GM12892 (cell line): ENCODE measurements around the gene TNRC6C.

Experiments
- DNase-seq: peaks from one replicate; pipeline ENCODE4 v3.0.0; 2011; ENCODE audit not compliant: insufficient read length
- FAIRE-seq: peaks from 2 replicates; lab custom pipeline; 2011; peaks lifted over from hg19 to GRCh38; lab: Jason Lieb, UNC
- POLR2A ChIP-seq: IDR thresholded peaks from 2 replicates; pipeline ENCODE4 v1.6.1; 2011; ENCODE audit warnings: low read depth, low read length, control low read depth
- POLR2AphosphoS5 ChIP-seq: IDR thresholded peaks from 2 replicates; pipeline ENCODE4 v1.6.1; 2011; ENCODE audit warnings: low read depth, low read length, control low read depth
- TAF1 ChIP-seq: IDR thresholded peaks from 2 replicates; pipeline ENCODE4 v1.6.1; 2011; ENCODE audit warnings: low read depth, mild to moderate bottlenecking, control low read depth, low read length, borderline replicate concordance

TNRC6C gene

GRCh38 chr17:78041386-78042179 is 83.1 kb downstream of the TNRC6C start:
- TF ChIP-seq POLR2A (no peak), TAF1 (no peak), POLR2AphosphoS5 (no peak)
- FAIRE-seq (no peak), DNase-seq (no peak)

- FAIRE-seq: no peak
- TF ChIP-seq TAF1 (no peak), POLR2AphosphoS5 (no peak), POLR2A (no peak)
- DNase-seq: no peak
Observed at GRCh38 chr17:78042542-78042941, 84.0 kb downstream of the TNRC6C start.

- no peak for FAIRE-seq
- no peak for DNase-seq
- TF ChIP-seq POLR2A (no peak), TAF1 (no peak), POLR2AphosphoS5 (no peak)
Observed at GRCh38 chr17:78043031-78043430, 84.5 kb downstream of the TNRC6C start.

GRCh38 chr17:78044280-78044835 is 85.9 kb downstream of the TNRC6C start:
- TF ChIP-seq POLR2AphosphoS5: no peak
- TF ChIP-seq TAF1: no peak
- TF ChIP-seq POLR2A: no peak
- no peak for DNase-seq
- no peak for FAIRE-seq

GRCh38 chr17:78045316-78045715 is 86.8 kb downstream of the TNRC6C start:
- FAIRE-seq (no peak), DNase-seq (no peak)
- no peak for TF ChIP-seq POLR2AphosphoS5
- no peak for TF ChIP-seq TAF1
- no peak for TF ChIP-seq POLR2A

- TF ChIP-seq POLR2A: no peak
- no peak for TF ChIP-seq TAF1
- TF ChIP-seq POLR2AphosphoS5: no peak
- FAIRE-seq (no peak), DNase-seq (no peak)
Observed at GRCh38 chr17:78046923-78047322, 88.4 kb downstream of the TNRC6C start.

- TF ChIP-seq POLR2A: no peak
- TF ChIP-seq TAF1: no peak
- no peak for TF ChIP-seq POLR2AphosphoS5
- DNase-seq (no peak), FAIRE-seq (no peak)
Observed at GRCh38 chr17:78048346-78049292, 90.1 kb downstream of the TNRC6C start.

GRCh38 chr17:78049609-78050008 is 91.1 kb downstream of the TNRC6C start:
- no peak for DNase-seq
- no peak for TF ChIP-seq POLR2AphosphoS5
- no peak for TF ChIP-seq POLR2A
- TF ChIP-seq TAF1: no peak
- FAIRE-seq: no peak

GRCh38 chr17:78051186-78051972 is 92.9 kb downstream of the TNRC6C start:
- no peak for TF ChIP-seq TAF1
- TF ChIP-seq POLR2AphosphoS5: no peak
- no peak for TF ChIP-seq POLR2A
- DNase-seq (no peak), FAIRE-seq (no peak)

- TF ChIP-seq POLR2A: no peak
- TF ChIP-seq TAF1: no peak
- TF ChIP-seq POLR2AphosphoS5: no peak
- FAIRE-seq (no peak), DNase-seq (no peak)
Observed at GRCh38 chr17:78053777-78054468, 95.4 kb downstream of the TNRC6C start.

GRCh38 chr17:78057113-78057740 is 98.7 kb downstream of the TNRC6C start:
- DNase-seq (no peak), FAIRE-seq (no peak)
- no peak for TF ChIP-seq POLR2A
- no peak for TF ChIP-seq POLR2AphosphoS5
- no peak for TF ChIP-seq TAF1
